Stomach (tissue), 9 donors: ENCODE data around the gene BHLHE23. TPM values are rescaled to one million over a fixed set of nuclear protein-coding genes. Genes with fewer than 3 reads are reported as not detected.
A peak's percentile ranks its signal among the peaks of the same experiment; 100 is the strongest.

Source experiments
- DNase-seq, 2 donors: peaks; one replicate each; pipeline versions ENCODE4 v3.0.0 to v3.0.0-alpha.2; 2013 to 2019
- H3K27ac ChIP-seq, 5 donors: fragments of 200-600 bp in 4 of 5; sonication (generic) in 4 of 5; one replicate each; pipeline ENCODE4 v1.5.1; 2013 to 2019; ENCODE audit warnings: mild to moderate bottlenecking in 1 of 5, moderate library complexity in 1 of 5
- H3K27me3 ChIP-seq, 3 donors: fragments of 200-600 bp; sonication (generic); one replicate each; pipeline ENCODE4 v1.5.1; 2017 to 2019; ENCODE audit warnings: mixed run types in 1 of 3
- H3K36me3 ChIP-seq, 4 donors: fragments of 200-600 bp; sonication (generic); 1 replicate in 3 of 4; 2 replicates in 1 of 4; pipeline ENCODE4 v1.5.1; 2016 to 2019
- H3K4me1 ChIP-seq, 4 donors: fragments of 200-600 bp; sonication (generic); one replicate each; pipeline ENCODE4 v1.5.1; 2016 to 2019
- H3K4me3 ChIP-seq, 4 donors: fragments of 200-600 bp; sonication (generic) in 3 of 4; one replicate each; pipeline ENCODE4 v1.5.1; 2016 to 2019; ENCODE audit warnings: mild to moderate bottlenecking in 1 of 4
- H3K9me3 ChIP-seq, 4 donors: fragments of 200-600 bp; sonication (generic); one replicate each; pipeline ENCODE4 v1.5.1; 2016 to 2019
- CTCF ChIP-seq, 7 experiments: fragments of 450-650 bp in 4 of 7; fragments of 200-600 bp in 3 of 7; sonication (generic) in 3 of 7; IDR thresholded peaks; one replicate each; pipeline ENCODE4 v1.5.1; 2016 to 2019; ENCODE audit warnings: antibody characterized with exemption in 7 of 7, control low read depth in 2 of 7, mild to moderate bottlenecking in 1 of 7
- EP300 ChIP-seq: sonication (generic); formaldehyde crosslinking; IDR thresholded peaks from one replicate; pipeline ENCODE4 v1.6.1; 2017; ENCODE audit warnings: antibody characterized with exemption
- POLR2A ChIP-seq, 4 donors: fragments of 450-650 bp; IDR thresholded peaks; one replicate each; pipeline ENCODE4 v1.6.1; 2016; ENCODE audit warnings: antibody characterized with exemption in 4 of 4, control low read depth in 2 of 4, mild to moderate bottlenecking in 1 of 4, moderate library complexity in 1 of 4
- POLR2AphosphoS5 ChIP-seq, 3 donors: sonication (generic); formaldehyde crosslinking; IDR thresholded peaks; one replicate each; pipeline ENCODE4 v1.6.1; 2016; ENCODE audit warnings: antibody characterized with exemption in 3 of 3
- WGBS, 5 donors: extraction: QIAGEN DNeasy Blood & Tissue Kit in 3 of 5; methylation state at CpG; one replicate each; pipeline versions ENCODE4 v1.1.5 to v1.1.7; 2013 to 2018; 5-methylcytosine and 5-hydroxymethylcytosine counted together
- intact Hi-C: fragments of 100-400 bp; cut with DNase I; formaldehyde crosslinking; loops from one replicate; pipeline ENCODE4 v1.15.1; 2023; ENCODE audit warnings: low total_unique reads
- polyA plus RNA-seq, 3 donors: library from polyadenylated mRNA; stranded (reverse); fragments of 200-250 nt; gene quantifications; one replicate each; pipeline ENCODE4 v1.2.3, GENCODE V29; 2013
- total RNA-seq, 5 donors: library from RNA; depleted of rRNA; stranded (reverse); fragments of >200 nt; gene quantifications; one replicate each; pipeline versions ENCODE4 v1.1.0 to v1.2.3, GENCODE V29; 2014 to 2016
- donor health status: healthy with polysubstance abuse.
- donor health status: Bipolar disorder and iron deficiency.
- donor health status: healthy.

The BHLHE23 gene
- total and polyA plus RNA-seq, 8 donors: 0.55 TPM; not detected in 7

DNA sequence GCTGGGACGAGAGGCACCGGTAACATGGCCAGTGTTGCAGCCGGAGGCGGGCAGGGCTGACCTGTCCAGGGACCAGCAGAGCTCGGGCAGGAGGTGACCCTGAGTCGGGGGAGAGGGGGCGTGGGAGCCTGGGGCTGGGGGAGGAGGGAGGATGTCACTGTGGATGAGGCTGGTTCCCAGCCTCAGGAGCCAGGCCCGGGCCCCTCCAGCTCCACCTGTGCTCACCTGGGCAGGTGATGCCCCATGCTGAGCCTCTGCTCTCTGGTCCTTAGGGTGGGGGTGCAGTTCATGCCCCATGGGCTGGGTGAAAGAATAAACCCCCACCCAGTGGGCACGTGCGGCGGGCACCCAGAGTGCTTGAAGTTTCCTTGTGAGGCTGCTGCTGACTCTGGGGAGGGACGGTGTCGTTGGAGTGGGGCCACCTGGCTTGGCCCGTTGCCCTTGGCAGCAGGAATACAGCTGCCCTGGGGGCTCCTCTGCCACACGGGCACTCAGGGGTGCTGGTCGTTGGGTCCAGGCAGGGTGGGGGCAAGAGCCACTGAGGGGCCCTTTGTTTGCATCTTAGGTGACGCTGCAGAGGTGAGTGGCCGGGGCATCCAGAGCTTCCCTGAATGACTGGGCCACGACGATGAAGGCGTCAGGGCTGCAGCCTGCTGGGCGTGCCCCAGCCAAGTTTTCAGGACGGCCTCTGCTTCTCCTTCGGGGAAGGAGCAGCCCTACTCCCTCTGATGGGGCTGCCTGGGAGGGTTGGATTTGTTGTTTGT, 24.7 kb upstream of the BHLHE23 start:
- Histone ChIP-seq H3K4me1 (peaks cover 0 to 18% (median 10%) of the 10 kb centered on the region in 4 donors), H3K27me3 (peaks cover 4 to 98% (median 93%) of the 10 kb centered on the region in 3 donors), H3K36me3 (no peaks in the 10 kb centered on the region), H3K27ac (no peak overlapping the region), H3K9me3 (no peaks in the 10 kb centered on the region), H3K4me3 (no peak overlapping the region)
- no peak for DNase-seq
- no peak for TF ChIP-seq POLR2A (IDR thresholded peaks at IDR 0.05)
- TF ChIP-seq CTCF (IDR thresholded peaks at IDR 0.05): no peak
- TF ChIP-seq EP300: no peak
- TF ChIP-seq POLR2AphosphoS5 (IDR thresholded peaks at IDR 0.05): no peak
- WGBS, 5 donors: 56 to 80% (median 63%) methylated on average over 14 to 24 of the region's 24 CpGs
- intact Hi-C loops: no loop called here

- intact Hi-C loops: no loop called here
- no peak overlapping the region for H3K27ac ChIP-seq
- DNase-seq: no peak
- H3K4me3 ChIP-seq: no peak overlapping the region
- 37 to 66% (median 47%) methylated on average over 31 to 37 of the region's 37 CpGs for WGBS, 5 donors
- peaks cover 0 to 19% (median 18%) of the 10 kb centered on the region in 4 donors for H3K4me1 ChIP-seq
- H3K36me3 ChIP-seq: no peaks in the 10 kb centered on the region
- no peaks in the 10 kb centered on the region for H3K9me3 ChIP-seq
- peaks cover 4 to 98% (median 97%) of the 10 kb centered on the region in 3 donors for H3K27me3 ChIP-seq
- no peak for TF ChIP-seq CTCF (IDR thresholded peaks at IDR 0.05)
- TF ChIP-seq POLR2A (IDR thresholded peaks at IDR 0.05): no peak
- no peak for TF ChIP-seq POLR2AphosphoS5 (IDR thresholded peaks at IDR 0.05)
- TF ChIP-seq EP300: no peak
These were observed 22.8 kb upstream of the BHLHE23 start for GRCh38 chr20:63029358-63030121.

GRCh38 chr20:63028461-63028921, 21.7 kb upstream of the BHLHE23 start:
- no peak overlapping the region for H3K27ac ChIP-seq
- no peak overlapping the region for H3K4me3 ChIP-seq
- H3K4me1 ChIP-seq: peaks cover 0 to 17% (median 14%) of the 10 kb centered on the region in 4 donors
- peaks cover 8 to 98% (median 97%) of the 10 kb centered on the region in 3 donors for H3K27me3 ChIP-seq
- no peaks in the 10 kb centered on the region for H3K9me3 ChIP-seq
- WGBS, 5 donors: 17 to 34% (median 22%) methylated on average over 18 to 22 of the region's 22 CpGs
- DNase-seq: no peak
- H3K36me3 ChIP-seq: no peaks in the 10 kb centered on the region
- no peak for TF ChIP-seq CTCF (IDR thresholded peaks at IDR 0.05)
- TF ChIP-seq POLR2A (IDR thresholded peaks at IDR 0.05): no peak
- no peak for TF ChIP-seq EP300
- TF ChIP-seq POLR2AphosphoS5 (IDR thresholded peaks at IDR 0.05): no peak
- intact Hi-C loops: no loop called here

DNA sequence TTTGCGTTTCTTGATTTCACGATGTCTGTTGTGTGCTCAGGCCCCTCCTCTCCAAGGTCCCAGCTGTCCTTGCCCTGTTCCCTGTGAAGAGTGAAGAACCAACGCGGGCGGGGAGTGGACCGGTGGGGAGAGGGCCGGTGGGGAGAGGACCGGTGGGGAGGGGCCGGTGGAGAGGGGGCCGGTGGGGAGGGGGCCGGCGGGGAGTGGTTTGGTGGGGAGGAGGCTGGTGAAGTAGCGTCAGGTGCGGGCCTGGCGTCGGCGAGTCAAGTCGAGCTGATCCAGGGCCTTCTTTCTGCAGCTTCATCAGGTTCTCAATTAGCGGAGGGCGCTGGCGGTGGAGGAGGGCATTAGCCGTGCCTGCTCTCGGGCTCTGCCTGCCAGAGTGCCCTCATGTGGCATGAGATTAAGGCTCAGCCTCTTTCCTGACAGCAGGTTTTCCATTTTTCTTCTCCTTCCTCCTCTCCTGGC, 21.2 kb upstream of the BHLHE23 start:
- H3K27me3 ChIP-seq: peaks cover 12 to 98% (median 97%) of the 10 kb centered on the region in 3 donors
- H3K9me3 ChIP-seq: no peaks in the 10 kb centered on the region
- intact Hi-C loops: no loop called here
- TF ChIP-seq POLR2AphosphoS5 (IDR thresholded peaks at IDR 0.05) (no peak), EP300 (no peak), CTCF (IDR thresholded peaks at IDR 0.05) (no peak), POLR2A (IDR thresholded peaks at IDR 0.05) (no peak)
- peaks cover 0 to 12% (median 9%) of the 10 kb centered on the region in 4 donors for H3K4me1 ChIP-seq
- peak in 1 of 2 donors; percentile 41 for DNase-seq
- no peak overlapping the region for H3K4me3 ChIP-seq
- 4 to 17% (median 6%) methylated on average over 9 to 23 of the region's 23 CpGs for WGBS, 5 donors
- H3K36me3 ChIP-seq: no peaks in the 10 kb centered on the region
- H3K27ac ChIP-seq: no peak overlapping the region
